ENCODE results near the gene ZNF761.
"Not testable (repeated sequence)": the region's sequence is repeated elsewhere in the genome, so short reads cannot be mapped to it uniquely, and the experiment has no call there.

ZNF761 gene
- 16.3 to 19.0 (median 18.0) reads per million in 3 donors for total RNA-seq

- Histone ChIP-seq H3K4me1 (ENCODE audit: control insufficient read depth, insufficient read depth, low read length, poor library complexity, severe bottlenecking) (peaks cover 5% of the 10 kb centered on the region), H3K27me3 (replicated peaks; ENCODE audit: control insufficient read depth, insufficient read depth, low read length, poor library complexity, severe bottlenecking) (no peaks in the 10 kb centered on the region), H3K36me3 (ENCODE audit: control insufficient read depth, insufficient read depth, low read length) (peaks cover 6% of the 10 kb centered on the region), H3K9me3 (ENCODE audit: control insufficient read depth, low read length) (no peaks in the 10 kb centered on the region), H3K27ac (ENCODE audit: insufficient read depth, low read length, poor library complexity, severe bottlenecking) (peak within 1 kb of the TSS; percentile 71), H3K4me3 (ENCODE audit: insufficient read depth, low read depth, low read length, poor library complexity, severe bottlenecking) (peak within 1 kb of the TSS; percentile 79)
- peak; percentile 95 to 97 (median 96) for DNase-seq
Measured at GRCh38 chr19:53431399-53432087, at the start of gene ZNF761. TSS of gene ZNF761 (plus strand) at chr19:53431984. CDS start at chr19:53447269, 15,285 bp downstream.

GRCh38 chr19:53388168-53388567 is 43.6 kb upstream of the ZNF761 start:
- H3K9me3 ChIP-seq (ENCODE audit: control insufficient read depth, low read length), result peaks cover 33% of the 10 kb centered on the region
- no peaks in the 10 kb centered on the region for H3K36me3 ChIP-seq (ENCODE audit: control insufficient read depth, insufficient read depth, low read length)
- DNase-seq, result no peak
- no peaks in the 10 kb centered on the region for H3K27me3 ChIP-seq (replicated peaks; ENCODE audit: control insufficient read depth, insufficient read depth, low read length, poor library complexity, severe bottlenecking)
- no peak overlapping the region for H3K4me3 ChIP-seq (ENCODE audit: insufficient read depth, low read depth, low read length, poor library complexity, severe bottlenecking)
- no peaks in the 10 kb centered on the region for H3K4me1 ChIP-seq (ENCODE audit: control insufficient read depth, insufficient read depth, low read length, poor library complexity, severe bottlenecking)
- H3K27ac ChIP-seq (ENCODE audit: insufficient read depth, low read length, poor library complexity, severe bottlenecking), result no peak overlapping the region

- DNase-seq, result no peak
- no peak overlapping the region for H3K27ac ChIP-seq (ENCODE audit: insufficient read depth, low read length, poor library complexity, severe bottlenecking)
- no peak overlapping the region for H3K4me3 ChIP-seq (ENCODE audit: insufficient read depth, low read depth, low read length, poor library complexity, severe bottlenecking)
Measured at GRCh38 chr19:53388904-53389303, 42.9 kb upstream of the ZNF761 start.

GRCh38 chr19:53389571-53389970 is 42.2 kb upstream of the ZNF761 start:
- Histone ChIP-seq H3K9me3 (ENCODE audit: control insufficient read depth, low read length) (peaks cover 21% of the 10 kb centered on the region), H3K27me3 (replicated peaks; ENCODE audit: control insufficient read depth, insufficient read depth, low read length, poor library complexity, severe bottlenecking) (no peaks in the 10 kb centered on the region), H3K4me3 (ENCODE audit: insufficient read depth, low read depth, low read length, poor library complexity, severe bottlenecking) (no peak overlapping the region), H3K4me1 (ENCODE audit: control insufficient read depth, insufficient read depth, low read length, poor library complexity, severe bottlenecking) (peaks cover 3% of the 10 kb centered on the region), H3K36me3 (ENCODE audit: control insufficient read depth, insufficient read depth, low read length) (no peaks in the 10 kb centered on the region), H3K27ac (ENCODE audit: insufficient read depth, low read length, poor library complexity, severe bottlenecking) (no peak overlapping the region)
- no peak for DNase-seq

More at GRCh38 chr19:53388904-53389303, 42.9 kb upstream of the ZNF761 start:
- Histone ChIP-seq H3K9me3 (ENCODE audit: control insufficient read depth, low read length) (peaks cover 26% of the 10 kb centered on the region), H3K27me3 (replicated peaks; ENCODE audit: control insufficient read depth, insufficient read depth, low read length, poor library complexity, severe bottlenecking) (no peaks in the 10 kb centered on the region), H3K4me1 (ENCODE audit: control insufficient read depth, insufficient read depth, low read length, poor library complexity, severe bottlenecking) (no peaks in the 10 kb centered on the region), H3K36me3 (ENCODE audit: control insufficient read depth, insufficient read depth, low read length) (no peaks in the 10 kb centered on the region)

GRCh38 chr19:53389978-53390377 is 41.8 kb upstream of the ZNF761 start:
- Histone ChIP-seq H3K4me3 (ENCODE audit: insufficient read depth, low read depth, low read length, poor library complexity, severe bottlenecking) (no peak overlapping the region), H3K4me1 (ENCODE audit: control insufficient read depth, insufficient read depth, low read length, poor library complexity, severe bottlenecking) (peaks cover 6% of the 10 kb centered on the region), H3K9me3 (ENCODE audit: control insufficient read depth, low read length) (peaks cover 17% of the 10 kb centered on the region), H3K27me3 (replicated peaks; ENCODE audit: control insufficient read depth, insufficient read depth, low read length, poor library complexity, severe bottlenecking) (no peaks in the 10 kb centered on the region), H3K36me3 (ENCODE audit: control insufficient read depth, insufficient read depth, low read length) (no peaks in the 10 kb centered on the region), H3K27ac (ENCODE audit: insufficient read depth, low read length, poor library complexity, severe bottlenecking) (no peak overlapping the region)
- DNase-seq, result no peak

- DNase-seq, result no peak
- Histone ChIP-seq H3K27me3 (replicated peaks; ENCODE audit: control insufficient read depth, insufficient read depth, low read length, poor library complexity, severe bottlenecking) (no peaks in the 10 kb centered on the region), H3K4me3 (ENCODE audit: insufficient read depth, low read depth, low read length, poor library complexity, severe bottlenecking) (peak overlapping the region; percentile 92), H3K9me3 (ENCODE audit: control insufficient read depth, low read length) (peaks cover 7% of the 10 kb centered on the region), H3K4me1 (ENCODE audit: control insufficient read depth, insufficient read depth, low read length, poor library complexity, severe bottlenecking) (peaks cover 6% of the 10 kb centered on the region), H3K27ac (ENCODE audit: insufficient read depth, low read length, poor library complexity, severe bottlenecking) (no peak overlapping the region), H3K36me3 (ENCODE audit: control insufficient read depth, insufficient read depth, low read length) (peaks cover 10% of the 10 kb centered on the region)
Measured at GRCh38 chr19:53394522-53394973, 37.2 kb upstream of the ZNF761 start.

- peaks cover 6% of the 10 kb centered on the region for H3K4me1 ChIP-seq (ENCODE audit: control insufficient read depth, insufficient read depth, low read length, poor library complexity, severe bottlenecking)
- peak; percentile 91 to 96 (median 95) for DNase-seq
- peak within 1 kb of the TSS; percentile 92 for H3K4me3 ChIP-seq (ENCODE audit: insufficient read depth, low read depth, low read length, poor library complexity, severe bottlenecking)
- peak within 1 kb of the TSS; percentile 78 for H3K27ac ChIP-seq (ENCODE audit: insufficient read depth, low read length, poor library complexity, severe bottlenecking)
- H3K9me3 ChIP-seq (ENCODE audit: control insufficient read depth, low read length), result peaks cover 1% of the 10 kb centered on the region
- H3K36me3 ChIP-seq (ENCODE audit: control insufficient read depth, insufficient read depth, low read length), result peaks cover 17% of the 10 kb centered on the region
- no peaks in the 10 kb centered on the region for H3K27me3 ChIP-seq (replicated peaks; ENCODE audit: control insufficient read depth, insufficient read depth, low read length, poor library complexity, severe bottlenecking)
Measured at GRCh38 chr19:53394974-53395839, 36.6 kb upstream of the ZNF761 start, which contains the start of gene ZNF765. TSS of gene ZNF765 (plus strand) at chr19:53395149. CDS start at chr19:53398016, 2,867 bp downstream.

GRCh38 chr19:53395840-53396524 is 35.8 kb upstream of the ZNF761 start:
- not testable (repeated sequence) for H3K27me3 ChIP-seq (replicated peaks; ENCODE audit: control insufficient read depth, insufficient read depth, low read length, poor library complexity, severe bottlenecking); H3K4me1 ChIP-seq (ENCODE audit: control insufficient read depth, insufficient read depth, low read length, poor library complexity, severe bottlenecking); DNase-seq; H3K9me3 ChIP-seq (ENCODE audit: control insufficient read depth, low read length)
- Histone ChIP-seq H3K36me3 (ENCODE audit: control insufficient read depth, insufficient read depth, low read length) (peaks cover 22% of the 10 kb centered on the region), H3K4me3 (ENCODE audit: insufficient read depth, low read depth, low read length, poor library complexity, severe bottlenecking) (peak overlapping the region; percentile 92), H3K27ac (ENCODE audit: insufficient read depth, low read length, poor library complexity, severe bottlenecking) (peak overlapping the region; percentile 78)

GRCh38 chr19:53396525-53396868 is 35.3 kb upstream of the ZNF761 start:
- Histone ChIP-seq H3K9me3 (ENCODE audit: control insufficient read depth, low read length) (no peaks in the 10 kb centered on the region), H3K27ac (ENCODE audit: insufficient read depth, low read length, poor library complexity, severe bottlenecking) (no peak overlapping the region), H3K36me3 (ENCODE audit: control insufficient read depth, insufficient read depth, low read length) (peaks cover 24% of the 10 kb centered on the region), H3K4me1 (ENCODE audit: control insufficient read depth, insufficient read depth, low read length, poor library complexity, severe bottlenecking) (peaks cover 6% of the 10 kb centered on the region), H3K4me3 (ENCODE audit: insufficient read depth, low read depth, low read length, poor library complexity, severe bottlenecking) (no peak overlapping the region), H3K27me3 (replicated peaks; ENCODE audit: control insufficient read depth, insufficient read depth, low read length, poor library complexity, severe bottlenecking) (no peaks in the 10 kb centered on the region)
- DNase-seq, result no peak
